Fibroblast of lung (primary cell): Measurements from ENCODE around the gene B3GNT4. TPM values are rescaled to one million over a fixed set of nuclear protein-coding genes. Genes with fewer than 3 reads are reported as not detected.

Experiments
- DNase-seq, 2 donors: peaks; one replicate each; pipeline versions ENCODE4 v3.0.0 to v3.0.0-alpha.2; 2010; ENCODE audit warnings: low read depth in 2 of 2
- H2AFZ ChIP-seq: 2 replicates; pipeline ENCODE4 v1.5.1; 2012; ENCODE audit warnings: low read length, control low read depth, inconsistent platforms
- H3K27ac ChIP-seq: 2 replicates; pipeline ENCODE4 v1.5.1; 2011; ENCODE audit warnings: low read length, control low read depth; ENCODE audit not compliant: insufficient read depth
- H3K27me3 ChIP-seq: 2 replicates; pipeline ENCODE4 v1.5.1; 2011; ENCODE audit warnings: mild to moderate bottlenecking, low read length; ENCODE audit not compliant: control insufficient read depth, insufficient read depth
- H3K36me3 ChIP-seq: 2 replicates; pipeline ENCODE4 v1.5.1; 2011; ENCODE audit warnings: low read length; ENCODE audit not compliant: control insufficient read depth, insufficient read depth
- H3K4me1 ChIP-seq: 2 replicates; pipeline ENCODE4 v1.5.1; 2011; ENCODE audit warnings: low read length; ENCODE audit not compliant: control insufficient read depth, insufficient read depth; ENCODE audit errors: extremely low read depth
- H3K4me2 ChIP-seq: 2 replicates; pipeline ENCODE4 v1.5.1; 2011; ENCODE audit warnings: low read length, control low read depth; ENCODE audit not compliant: insufficient read depth; ENCODE audit errors: extremely low read depth
- H3K4me3 ChIP-seq, 4 experiments: fragments of 200-600 bp in 1 of 4; sonication (generic) in 1 of 4; replicated peaks in 1 of 4; 2 replicates each; pipeline ENCODE4 v1.5.1; 2011 to 2016; ENCODE audit warnings: low read length in 4 of 4, low read depth in 3 of 4, mild to moderate bottlenecking in 3 of 4, control low read depth in 2 of 4, inconsistent platforms in 1 of 4, mixed read lengths in 1 of 4; ENCODE audit not compliant: insufficient read depth in 1 of 4; ENCODE audit errors: control extremely low read depth in 1 of 4
- H3K79me2 ChIP-seq: 2 replicates; pipeline ENCODE4 v1.5.1; 2012; ENCODE audit warnings: mild to moderate bottlenecking, low read length, inconsistent platforms; ENCODE audit not compliant: control insufficient read depth, insufficient read depth
- H3K9ac ChIP-seq: 2 replicates; pipeline ENCODE4 v1.5.1; 2011; ENCODE audit warnings: mild to moderate bottlenecking, low read length, control low read depth; ENCODE audit not compliant: insufficient read depth
- H3K9me3 ChIP-seq: 2 replicates; pipeline ENCODE4 v1.5.1; 2012; ENCODE audit warnings: low read depth, low read length; ENCODE audit not compliant: control insufficient read depth, insufficient read depth
- H4K20me1 ChIP-seq: 2 replicates; pipeline ENCODE4 v1.5.1; 2011; ENCODE audit warnings: low read length; ENCODE audit not compliant: control insufficient read depth, insufficient read depth; ENCODE audit errors: extremely low read depth
- EZH2 ChIP-seq: IDR thresholded peaks from 2 replicates; pipeline ENCODE4 v1.5.1; 2012; ENCODE audit warnings: low read length, control low read depth, mild to moderate bottlenecking; ENCODE audit errors: missing control alignments
- polyA plus RNA-seq, 2 donors: library from polyadenylated mRNA; depleted of rRNA in 1 of 2; stranded (reverse) in 1 of 2; unstranded in 1 of 2; fragments of >200 nt; gene quantifications; 2 replicates each; pipeline ENCODE4 v1.2.1, GENCODE V29; 2011 to 2012; ENCODE audit warnings: missing spikeins in 1 of 2
- total RNA-seq: library from RNA; depleted of rRNA; stranded (reverse); fragments of >200 nt; gene quantifications from 2 replicates; pipeline ENCODE4 v1.2.1, GENCODE V29; 2014
- TF ChIP-seq, protein P1 (sequence below), 2 donors: IDR thresholded peaks in 1 of 2; conservative IDR thresholded peaks in 1 of 2; 1 replicate in 1 of 2; 2 replicates in 1 of 2; pipeline ENCODE4 v1.5.1; 2011 to 2012; ENCODE audit warnings: low read length in 2 of 2, control low read depth in 1 of 2, inconsistent platforms in 1 of 2, low read depth in 1 of 2, mild to moderate bottlenecking in 1 of 2

The B3GNT4 gene
- total and polyA plus RNA-seq, 2 donors (not counting 1 experiment from before 2014, with no cell fraction given) = 0.12 to 0.33 TPM

DNA sequence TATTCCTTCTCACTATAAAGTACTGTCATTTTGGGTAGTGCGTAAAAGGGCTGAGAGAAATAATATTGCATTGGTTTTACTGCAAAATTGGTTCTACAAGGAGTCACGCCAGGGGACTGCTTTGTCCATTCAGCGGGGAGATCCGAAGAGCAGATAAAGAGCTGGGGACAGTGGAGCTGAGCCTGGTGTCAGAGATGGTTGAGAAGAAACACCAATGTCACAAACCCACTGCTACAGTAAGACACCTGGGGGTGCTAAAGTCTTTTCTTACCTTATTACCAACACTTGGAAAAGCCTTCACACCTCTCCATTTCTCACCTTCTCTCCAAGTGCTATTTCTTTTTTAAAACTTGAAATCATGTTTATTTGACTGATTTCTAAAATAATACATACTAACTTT lies 43.6 kb upstream of the B3GNT4 start:
- TF ChIP-seq, protein P1, sequence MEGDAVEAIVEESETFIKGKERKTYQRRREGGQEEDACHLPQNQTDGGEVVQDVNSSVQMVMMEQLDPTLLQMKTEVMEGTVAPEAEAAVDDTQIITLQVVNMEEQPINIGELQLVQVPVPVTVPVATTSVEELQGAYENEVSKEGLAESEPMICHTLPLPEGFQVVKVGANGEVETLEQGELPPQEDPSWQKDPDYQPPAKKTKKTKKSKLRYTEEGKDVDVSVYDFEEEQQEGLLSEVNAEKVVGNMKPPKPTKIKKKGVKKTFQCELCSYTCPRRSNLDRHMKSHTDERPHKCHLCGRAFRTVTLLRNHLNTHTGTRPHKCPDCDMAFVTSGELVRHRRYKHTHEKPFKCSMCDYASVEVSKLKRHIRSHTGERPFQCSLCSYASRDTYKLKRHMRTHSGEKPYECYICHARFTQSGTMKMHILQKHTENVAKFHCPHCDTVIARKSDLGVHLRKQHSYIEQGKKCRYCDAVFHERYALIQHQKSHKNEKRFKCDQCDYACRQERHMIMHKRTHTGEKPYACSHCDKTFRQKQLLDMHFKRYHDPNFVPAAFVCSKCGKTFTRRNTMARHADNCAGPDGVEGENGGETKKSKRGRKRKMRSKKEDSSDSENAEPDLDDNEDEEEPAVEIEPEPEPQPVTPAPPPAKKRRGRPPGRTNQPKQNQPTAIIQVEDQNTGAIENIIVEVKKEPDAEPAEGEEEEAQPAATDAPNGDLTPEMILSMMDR (conservative IDR thresholded peaks at IDR 0.05 in 1 of 2, IDR thresholded peaks at IDR 0.05 in 1 of 2; ENCODE audit: low read depth in 1 of 2, low read length in 2 of 2) = no peak
- TF ChIP-seq EZH2 = no peak
- H3K9me3 ChIP-seq = no peaks in the 10 kb centered on the region
- no peaks in the 10 kb centered on the region for H3K79me2 ChIP-seq
- H3K4me3 ChIP-seq = no peak overlapping the region
- no peaks in the 10 kb centered on the region for H3K36me3 ChIP-seq
- H3K4me2 ChIP-seq = no peak overlapping the region
- no peaks in the 10 kb centered on the region for H4K20me1 ChIP-seq
- H2AFZ ChIP-seq = no peak overlapping the region
- no peaks in the 10 kb centered on the region for H3K27me3 ChIP-seq
- H3K27ac ChIP-seq = no peak overlapping the region
- H3K9ac ChIP-seq = no peak overlapping the region
- H3K4me1 ChIP-seq = no peaks in the 10 kb centered on the region
- no peak for DNase-seq

DNA sequence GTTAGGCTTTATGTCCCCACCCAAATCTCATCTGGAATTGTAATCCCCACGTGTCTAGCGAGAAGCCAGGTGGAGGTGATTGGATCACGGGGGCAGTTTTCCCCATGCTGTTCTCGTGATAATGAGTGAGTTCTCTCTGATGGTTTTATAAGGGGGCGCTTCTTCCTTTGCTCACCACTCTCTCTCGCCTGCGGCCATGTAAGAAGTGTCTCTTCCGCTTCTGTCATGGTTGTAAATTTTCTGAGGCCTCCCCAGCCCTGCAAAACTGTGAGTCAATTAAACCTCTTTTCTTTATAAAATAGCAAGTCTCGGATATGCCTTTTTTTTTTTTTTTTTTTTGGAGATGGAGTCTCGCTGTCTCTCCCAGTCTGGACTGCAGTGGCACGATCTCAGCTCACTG lies 42.7 kb upstream of the B3GNT4 start:
- H2AFZ ChIP-seq = no peak overlapping the region
- H3K9ac ChIP-seq = no peak overlapping the region
- H3K4me3 ChIP-seq = no peak overlapping the region
- no peaks in the 10 kb centered on the region for H3K27me3 ChIP-seq
- no peak for DNase-seq
- H3K4me2 ChIP-seq = no peak overlapping the region
- H3K27ac ChIP-seq = no peak overlapping the region
- no peaks in the 10 kb centered on the region for H4K20me1 ChIP-seq
- no peak for TF ChIP-seq EZH2
- TF ChIP-seq, protein P1 (conservative IDR thresholded peaks at IDR 0.05 in 1 of 2, IDR thresholded peaks at IDR 0.05 in 1 of 2; ENCODE audit: low read depth in 1 of 2, low read length in 2 of 2) = no peak
- H3K79me2 ChIP-seq = no peaks in the 10 kb centered on the region
- no peaks in the 10 kb centered on the region for H3K9me3 ChIP-seq
- H3K4me1 ChIP-seq = no peaks in the 10 kb centered on the region
- no peaks in the 10 kb centered on the region for H3K36me3 ChIP-seq

DNA sequence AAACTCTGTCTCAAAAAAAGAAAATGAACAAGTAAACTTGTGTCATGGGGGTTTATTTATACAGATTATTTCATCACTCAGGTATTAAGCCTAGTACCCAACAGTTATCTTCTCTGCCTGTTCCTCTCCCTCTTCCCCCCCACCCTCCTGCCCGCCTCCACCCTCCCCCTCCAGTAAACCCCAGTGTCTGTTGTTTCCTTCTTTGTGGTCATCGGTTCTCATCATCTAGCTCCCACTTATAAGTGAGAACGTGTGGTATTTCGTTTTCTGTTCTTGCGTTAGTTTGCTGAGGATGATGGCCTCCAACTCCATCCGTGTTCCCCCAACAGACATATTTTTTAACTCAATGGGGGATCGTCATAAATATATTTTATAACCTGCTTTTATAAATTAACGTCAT lies 41.8 kb upstream of the B3GNT4 start:
- no peak for DNase-seq
- H3K9ac ChIP-seq = no peak overlapping the region

More for the DNA sequence above, 41.8 kb upstream of the B3GNT4 start:
- Histone ChIP-seq H4K20me1 (no peaks in the 10 kb centered on the region), H3K27me3 (no peaks in the 10 kb centered on the region), H3K79me2 (no peaks in the 10 kb centered on the region), H3K4me1 (no peaks in the 10 kb centered on the region), H2AFZ (no peak overlapping the region), H3K27ac (no peak overlapping the region), H3K36me3 (no peaks in the 10 kb centered on the region), H3K9me3 (no peaks in the 10 kb centered on the region), H3K4me2 (no peak overlapping the region), H3K4me3 (no peak overlapping the region)
- TF ChIP-seq, protein P1 (conservative IDR thresholded peaks at IDR 0.05 in 1 of 2, IDR thresholded peaks at IDR 0.05 in 1 of 2; ENCODE audit: low read depth in 1 of 2, low read length in 2 of 2) = no peak
- no peak for TF ChIP-seq EZH2
